Measurements from ENCODE around the gene MPZL3.

DNA sequence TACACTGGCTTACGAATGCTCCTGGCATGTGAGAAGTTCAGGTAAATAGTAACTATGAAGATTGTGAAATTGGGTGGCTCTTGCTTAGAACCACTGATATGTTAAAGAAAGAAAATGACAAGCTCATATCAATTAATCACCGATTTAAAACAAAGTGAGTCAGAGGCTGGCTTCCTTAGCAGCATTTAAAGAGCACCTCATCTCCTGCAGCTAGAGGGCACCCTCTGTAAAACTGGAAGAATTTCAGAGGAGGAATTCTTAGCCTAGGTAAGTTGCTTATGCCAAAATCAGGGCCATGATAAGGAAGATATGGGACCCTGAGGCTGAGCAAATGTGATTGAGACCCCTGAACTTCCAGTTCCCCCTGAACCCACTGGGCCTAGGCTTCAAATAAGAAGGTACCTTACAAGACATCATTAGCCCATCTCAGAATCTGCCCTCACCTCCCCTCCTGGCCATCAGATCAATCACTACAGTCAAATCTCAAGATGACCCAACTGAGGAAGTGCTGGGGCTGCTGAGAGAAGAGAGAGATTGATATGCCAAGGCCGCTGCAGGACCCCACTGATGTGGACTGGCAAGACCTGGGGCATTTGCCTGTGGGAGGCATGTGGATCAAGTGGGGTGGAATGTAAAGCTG, 43.8 kb upstream of the MPZL3 start:
- no peak for TF ChIP-seq EZH2 (IDR thresholded peaks at IDR 0.05; ENCODE audit: insufficient read depth, low read length)
- TF ChIP-seq CTCF (IDR thresholded peaks at IDR 0.05; ENCODE audit: insufficient read depth, low read depth, low read length), result peak; percentile 29

Data from astrocyte (in vitro differentiated cells and primary cell).